GM21381 (cell line): Measurements from ENCODE around the gene APOM.

Experiments used
- ATAC-seq: cut with Tn5 transposase; IDR thresholded peaks from one replicate; pipeline ENCODE4 v1.9.1; 2021; ENCODE audit warnings: mild to moderate bottlenecking, moderate library complexity; ENCODE audit not compliant: unreplicated experiment

APOM gene

GRCh38 chr6:31630177-31630934 lies 25.3 kb upstream of the APOM start:
- ATAC-seq: no peak

- ATAC-seq: no peak
These were observed 24.5 kb upstream of the APOM start for GRCh38 chr6:31631209-31631608.

- ATAC-seq: no peak
These were observed 23.9 kb upstream of the APOM start for GRCh38 chr6:31631681-31632278.

- ATAC-seq: no peak
These were observed 23.3 kb upstream of the APOM start for GRCh38 chr6:31632279-31632946.

GRCh38 chr6:31633447-31633846 lies 22.2 kb upstream of the APOM start:
- ATAC-seq: no peak

DNA sequence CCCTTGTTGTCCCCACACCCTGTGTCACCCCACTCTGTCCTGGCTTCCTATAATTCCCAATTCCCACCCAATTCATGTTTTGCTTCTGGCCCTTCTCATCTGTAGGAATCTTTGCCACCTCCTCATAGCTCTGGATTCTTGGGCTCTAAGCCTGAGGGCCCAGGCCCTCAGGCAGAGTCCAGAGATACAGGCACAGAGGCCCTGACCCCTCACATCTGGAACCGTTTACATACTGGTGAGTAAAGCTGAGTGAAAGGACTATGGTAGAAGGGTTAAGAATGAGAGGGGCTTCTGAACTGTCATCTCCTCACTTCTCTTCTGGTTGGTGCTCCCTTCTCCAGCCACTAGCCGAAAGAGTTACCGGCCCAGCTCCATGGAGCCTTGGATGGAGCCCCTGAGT lies 21.6 kb upstream of the APOM start:
- ATAC-seq: no peak

GRCh38 chr6:31634969-31635575 lies 20.6 kb upstream of the APOM start:
- no peak for ATAC-seq

DNA sequence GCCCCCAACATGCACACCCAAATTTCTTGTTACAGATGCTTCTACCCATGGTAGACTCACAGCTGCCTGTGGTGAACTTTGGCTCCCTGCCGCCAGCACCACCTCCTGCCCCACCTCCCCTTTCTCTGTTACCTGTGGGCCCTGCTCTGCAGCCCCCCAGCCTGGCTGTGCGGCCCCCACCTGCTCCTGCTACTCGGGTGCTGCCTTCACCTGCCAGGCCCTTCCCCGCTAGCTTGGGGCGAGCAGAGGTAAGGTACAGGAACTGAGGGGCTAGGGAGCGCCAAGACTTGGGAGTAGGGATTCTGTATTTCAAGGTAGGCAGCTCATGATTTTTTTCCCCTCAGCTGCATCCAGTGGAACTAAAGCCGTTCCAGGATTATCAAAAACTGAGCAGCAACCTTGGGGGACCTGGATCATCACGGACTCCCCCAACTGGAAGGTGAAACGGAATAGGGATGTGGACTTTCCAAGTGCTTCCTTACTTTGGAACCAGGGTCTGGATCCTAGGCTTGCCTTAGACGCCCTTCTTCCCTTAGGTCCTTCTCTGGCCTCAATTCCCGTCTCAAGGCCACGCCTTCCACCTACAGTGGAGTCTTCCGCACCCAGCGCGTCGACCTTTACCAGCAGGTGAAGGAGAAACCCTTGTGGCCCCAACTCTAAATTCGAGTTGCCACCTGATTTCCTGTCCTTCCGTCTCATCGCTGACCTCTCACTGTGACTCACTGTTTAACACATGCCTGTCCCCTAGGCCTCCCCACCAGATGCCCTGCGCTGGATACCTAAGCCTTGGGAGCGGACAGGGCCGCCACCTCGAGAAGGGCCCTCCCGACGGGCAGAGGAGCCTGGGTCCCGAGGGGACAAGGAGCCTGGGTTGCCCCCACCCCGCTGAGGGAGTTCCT lies 18.7 kb upstream of the APOM start:
- ATAC-seq: no peak

DNA sequence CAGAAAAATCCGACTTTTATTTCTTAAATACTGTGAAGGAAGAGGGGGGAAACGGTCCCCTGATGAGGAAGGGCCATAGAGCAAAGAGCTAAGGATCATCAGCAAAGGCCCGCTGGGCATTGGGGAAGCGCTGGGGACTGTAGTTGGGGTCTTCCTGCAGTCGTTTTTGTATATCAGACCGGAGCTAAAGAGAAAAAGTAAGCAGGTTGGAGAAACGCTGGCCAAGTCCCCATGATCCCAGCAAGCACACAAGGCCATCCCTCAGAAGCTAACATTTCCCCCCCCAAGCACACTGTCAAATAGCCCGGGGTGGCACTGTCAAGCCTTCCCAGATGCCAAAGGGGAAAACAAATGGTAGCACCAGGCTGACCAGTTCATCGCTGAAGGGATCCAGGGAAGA lies 16.7 kb upstream of the APOM start:
- ATAC-seq: no peak

GRCh38 chr6:31639449-31639861 lies 16.2 kb upstream of the APOM start:
- ATAC-seq: no peak

DNA sequence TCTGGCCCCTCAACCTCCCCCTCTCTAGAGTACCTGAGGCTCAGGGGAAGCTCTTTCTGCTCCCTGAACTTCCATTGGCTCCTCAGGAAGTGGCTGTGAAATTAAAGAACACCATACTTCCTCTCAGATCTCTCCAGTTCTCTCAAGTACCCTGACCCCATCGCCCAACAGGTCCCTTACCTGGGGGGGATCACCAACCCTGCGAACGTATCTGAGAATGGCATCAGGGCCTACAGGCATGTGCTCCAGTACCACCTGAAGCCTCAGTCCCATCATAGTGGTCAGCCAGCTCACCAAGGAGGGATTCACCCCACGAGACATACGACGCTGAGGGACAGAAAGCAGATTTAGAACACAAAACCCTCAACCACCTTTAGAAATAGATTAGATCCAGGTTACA lies 15.1 kb upstream of the APOM start:
- no peak for ATAC-seq

DNA sequence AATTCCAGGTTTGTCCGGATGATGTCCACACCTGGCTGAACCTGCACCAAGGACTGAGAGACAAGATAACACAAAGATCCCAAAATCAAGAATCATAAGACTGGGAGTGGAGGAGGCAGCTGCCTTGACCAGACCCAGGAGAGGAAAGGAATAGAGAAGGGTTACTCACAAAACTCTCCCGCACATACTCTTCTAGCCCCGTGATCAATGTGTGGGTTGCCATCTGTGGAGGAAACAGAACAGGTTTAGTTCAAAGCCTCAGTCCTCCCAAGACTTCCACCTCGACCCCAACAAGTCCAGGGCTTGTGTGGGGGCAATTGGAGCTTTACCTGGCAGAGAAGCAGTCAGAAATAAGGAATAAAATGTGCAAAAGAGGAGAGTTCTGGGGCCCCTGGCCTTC lies 14.3 kb upstream of the APOM start:
- no peak for ATAC-seq

DNA sequence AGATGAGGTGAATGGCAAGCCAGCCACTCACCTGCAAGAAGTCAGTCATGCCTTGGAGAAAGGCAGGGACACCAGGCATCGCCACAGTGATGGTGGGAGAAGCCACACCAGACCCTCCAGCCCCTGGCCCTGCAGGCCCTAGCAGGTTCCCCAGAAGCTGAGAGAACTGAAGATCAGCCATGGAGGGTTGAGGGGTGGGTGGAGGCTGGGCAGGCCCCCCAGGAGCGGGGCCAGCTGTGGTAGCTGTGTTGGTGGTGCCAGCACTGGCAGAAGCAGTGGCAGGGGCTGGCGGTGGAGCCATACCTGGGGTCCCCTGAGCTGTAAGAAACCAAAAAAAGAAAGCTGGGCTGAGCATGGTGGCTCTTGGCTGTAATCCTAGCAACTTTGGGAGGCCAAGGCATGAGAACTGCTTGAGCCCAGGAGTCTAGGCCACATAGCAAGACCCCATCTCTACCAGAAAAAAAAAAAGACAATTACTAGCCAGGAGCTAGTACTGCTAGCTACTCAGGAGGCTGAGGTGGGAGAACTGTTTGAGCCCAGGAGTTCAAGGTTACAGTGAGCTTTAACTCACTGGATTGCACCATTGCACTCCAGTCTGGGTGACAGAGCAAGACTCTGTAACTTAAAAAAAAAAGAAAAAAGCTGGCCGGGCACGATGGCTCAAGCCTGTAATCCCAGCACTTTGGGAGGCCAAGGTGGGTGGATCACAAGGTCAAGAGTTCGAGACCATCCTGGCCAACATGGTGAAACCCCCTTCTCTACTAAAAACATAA lies 12.7 kb upstream of the APOM start:
- no peak for ATAC-seq

DNA sequence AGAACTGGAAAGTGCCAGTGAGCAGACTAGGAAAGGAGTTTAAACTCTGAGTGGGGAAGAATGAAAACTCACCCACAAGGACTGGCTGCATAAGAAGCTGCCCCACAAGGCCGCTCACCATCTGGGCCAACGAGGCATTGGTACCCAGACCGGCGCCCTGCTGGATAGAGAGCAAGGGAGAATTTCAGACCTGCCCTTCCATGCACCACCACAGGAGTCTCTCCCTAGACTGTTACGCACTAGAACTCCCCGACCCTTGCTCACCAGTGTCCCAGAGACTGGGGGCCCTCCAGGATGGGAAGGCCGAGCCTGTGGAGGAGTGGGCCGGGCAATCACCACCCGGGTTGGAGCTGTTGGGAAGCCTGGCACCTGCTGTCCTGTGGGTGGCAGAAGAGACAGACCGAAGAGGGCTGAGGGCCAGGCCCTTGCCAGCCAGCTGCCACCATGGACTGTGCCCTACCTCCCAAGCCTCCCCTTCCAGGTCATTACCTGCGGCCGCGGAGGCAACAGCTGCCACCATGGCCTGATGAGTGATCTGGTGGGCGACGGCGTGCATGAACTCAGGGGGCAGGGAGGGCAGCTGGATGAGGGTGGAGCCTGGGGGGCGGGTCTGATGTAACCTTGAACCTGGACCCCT lies 11.8 kb upstream of the APOM start:
- ATAC-seq: no peak

GRCh38 chr6:31645325-31645724 lies 10.4 kb upstream of the APOM start:
- ATAC-seq: no peak

- ATAC-seq: peak; percentile 28
These were observed 4.0 kb upstream of the APOM start for GRCh38 chr6:31651602-31652191.

DNA sequence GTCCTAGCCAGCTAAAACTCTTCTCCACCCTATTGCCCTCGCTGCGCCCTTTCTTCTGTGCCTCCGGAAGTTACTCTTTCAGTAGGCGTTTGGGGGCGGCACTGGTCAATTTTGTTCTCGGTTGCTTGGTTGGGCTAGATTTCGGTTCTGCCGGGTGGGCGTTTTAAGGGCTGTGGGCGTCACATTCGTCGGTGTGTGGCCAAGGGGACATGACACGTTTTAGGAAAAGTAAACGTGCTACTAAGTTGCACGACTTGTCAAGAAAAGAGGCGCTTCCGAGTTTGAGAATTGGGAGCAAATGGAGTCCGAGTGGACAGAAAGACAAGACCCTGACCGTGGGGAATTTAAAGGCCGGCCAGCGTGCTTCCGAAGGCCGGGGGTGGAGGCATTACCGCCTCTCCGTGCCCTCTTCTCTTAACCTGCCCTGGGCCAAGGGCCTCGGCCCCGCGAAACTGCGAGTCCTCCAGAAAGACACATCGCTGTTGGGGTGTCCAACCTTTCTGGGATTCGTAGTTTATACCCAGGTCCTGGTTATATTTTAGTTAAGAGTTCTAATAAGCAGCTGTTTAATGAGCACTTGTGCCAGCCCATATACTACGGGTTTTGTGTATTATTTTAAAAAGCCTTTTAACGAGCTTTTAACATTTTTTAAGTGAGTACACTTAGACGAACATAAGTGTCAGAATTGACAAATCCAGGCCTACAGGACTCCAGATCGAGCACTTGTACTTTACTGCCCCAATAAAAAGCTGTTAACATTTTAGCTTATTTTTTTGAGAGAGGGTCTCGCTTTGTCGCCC lies 2.6 kb upstream of the APOM start:
- ATAC-seq: peak; percentile 54

DNA sequence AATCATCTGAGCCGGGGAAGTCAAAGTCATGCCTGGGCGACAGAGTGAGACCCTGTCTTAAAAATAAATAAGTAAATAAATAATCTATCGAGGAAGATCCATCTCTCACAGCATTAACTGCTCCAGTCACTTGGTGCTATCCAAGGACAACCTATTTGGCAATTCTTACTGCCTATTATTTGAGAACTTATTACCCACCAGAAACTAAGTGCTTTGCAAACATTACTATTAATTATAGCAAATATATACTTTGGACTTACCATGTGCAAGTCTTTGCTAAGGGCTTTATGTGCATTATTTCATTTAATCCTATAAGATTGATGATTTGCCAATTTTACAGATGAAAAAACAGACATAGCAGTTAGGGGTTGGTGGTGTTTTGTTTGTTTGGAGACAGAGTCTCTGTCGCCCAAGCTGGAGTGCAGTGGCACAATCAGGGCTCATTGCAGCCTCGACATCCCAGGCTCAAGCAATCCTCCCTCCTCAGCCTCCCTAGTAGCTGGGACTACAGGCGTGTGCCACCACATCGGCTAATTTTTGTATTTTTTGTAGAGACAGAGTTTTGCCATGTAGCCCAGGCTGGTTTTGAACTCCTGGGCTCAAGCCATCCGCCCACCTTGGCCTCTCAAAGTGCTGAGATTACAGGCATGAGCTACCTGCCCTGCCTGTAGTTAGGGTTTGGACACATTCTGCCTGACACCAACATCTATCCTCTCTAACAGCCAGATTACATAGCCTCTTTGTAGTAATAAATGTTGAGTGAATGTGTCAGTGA lies 933 bp upstream of the APOM start:
- no peak for ATAC-seq
